Heart right ventricle (tissue), 16 donors: ENCODE measurements around the gene CEP112. TPM values are rescaled to one million over a fixed set of nuclear protein-coding genes. Genes with fewer than 3 reads are reported as not detected.

Experiments used
- ATAC-seq, 8 donors: fragments of 200-7000 bp; cut with Tn5 transposase; one replicate each; pipeline ENCODE4 v1.9.1; 2020; ENCODE audit warnings: mild to moderate bottlenecking in 8 of 8, moderate library complexity in 8 of 8, moderate number of reproducible peaks in 1 of 8
- DNase-seq, 2 donors: peaks; one replicate each; pipeline ENCODE4 v3.0.0-alpha.2; 2020
- H3K27ac ChIP-seq, 10 donors: fragments of 200-600 bp; sonication (generic) in 2 of 10; one replicate each; pipeline versions ENCODE4 v1.5.0 to v1.8.0; 2020 to 2022; ENCODE audit warnings: mild to moderate bottlenecking in 3 of 10
- H3K27me3 ChIP-seq, 7 donors: fragments of 200-600 bp; one replicate each; pipeline ENCODE4 v1.8.0; 2021 to 2022; ENCODE audit warnings: mild to moderate bottlenecking in 2 of 7
- H3K36me3 ChIP-seq, 9 donors: fragments of 200-600 bp; sonication (generic) in 1 of 9; one replicate each; pipeline versions ENCODE4 v1.5.0 to v1.8.0; 2020 to 2022; ENCODE audit warnings: mild to moderate bottlenecking in 2 of 9
- H3K4me1 ChIP-seq, 9 donors: fragments of 200-600 bp; sonication (generic) in 1 of 9; one replicate each; pipeline versions ENCODE4 v1.5.0 to v1.8.0; 2020 to 2022; ENCODE audit warnings: mild to moderate bottlenecking in 4 of 9
- H3K4me3 ChIP-seq, 10 donors: fragments of 200-600 bp; sonication (generic) in 2 of 10; one replicate each; pipeline versions ENCODE4 v1.5.0 to v1.8.0; 2020 to 2022; ENCODE audit warnings: mild to moderate bottlenecking in 7 of 10, moderate library complexity in 2 of 10
- H3K9me3 ChIP-seq, 11 donors: fragments of 200-600 bp in 10 of 11; sonication (generic) in 2 of 11; one replicate each; pipeline versions ENCODE4 v1.5.0 to v1.8.0; 2013 to 2022; ENCODE audit warnings: mild to moderate bottlenecking in 2 of 11, control low read depth in 1 of 11, moderate library complexity in 1 of 11
- WGBS, 2 donors: extraction: QIAGEN DNeasy Blood & Tissue Kit; methylation state at CpG; one replicate each; pipeline ENCODE4 v1.1.7; 2013; ENCODE audit warnings: inconsistent platforms in 1 of 2; 5-methylcytosine and 5-hydroxymethylcytosine counted together
- intact Hi-C, 10 donors: fragments of 100-400 bp; cut with DNase I; formaldehyde crosslinking; loops; one replicate each; pipeline versions ENCODE4 v1.11.1 to v1.14.2; 2022
- polyA plus RNA-seq, 2 donors: library from polyadenylated mRNA; stranded (reverse); fragments of 200-250 nt; gene quantifications; one replicate each; pipeline ENCODE4 v1.2.3, GENCODE V29; 2013
- total RNA-seq, 10 donors: library from RNA; stranded (reverse); fragmentation: NEBNext Ultra II Directional in 3 of 10; extraction: Animal tissue kit (Norgen Biotek cat#: 25700) in 3 of 10; gene quantifications; one replicate each; pipeline versions ENCODE4 v1.2.1 to v1.2.4, GENCODE V29; 2021 to 2023
- TF ChIP-seq, protein P1 (sequence below), 9 donors: fragments of 200-600 bp; sonication (generic) in 2 of 9; IDR thresholded peaks; one replicate each; pipeline versions ENCODE4 v1.5.0 to v1.8.0; 2021 to 2022; ENCODE audit warnings: antibody characterized with exemption in 9 of 9, mild to moderate bottlenecking in 5 of 9, moderate library complexity in 1 of 9
- donor health status: Arrhythmogenic right ventricular cardiomyopathy.
- donor health status: ischemic (EF 13 %, LVEDD 7.1; RV severe dilation, severe dysfunction).
- donor health status: healthy with polysubstance abuse.
- donor health status: DM: no; HTN: yes; CAD: no.
- donor health status: DM: no; HTN: no; CAD: no.
- donor health status: ischemic (EF 25% LVEDD 6.9; RV normal size, moderate dysfunction).
- donor health status: ischemic (EF 25% LVEDD 5.7; RV mildly dilated, moderate dysfunction).
- donor health status: healthy.
- donor health status: DM: yes; HTN: yes; CAD: no.
- donor health status: Ischemic cardiomyopathy.
- donor health status: ischemic (EF 35%, LVEDD 5.7; RV mildly dilated, moderate dysfunction).
- donor health status: nonischemic (EF 11% LVEDD 7.7; RV severe dilation, severe dysfunction).
- donor health status: DM: yes; HTN: yes; CAD: no.
- donor health status: PGD.
- donor health status: ischemic (EF 29% LVEDD 5.4; RV normal size, mild dysfunction).
- donor health status: nonischemic (EF 23%, LVEDD 6.1; RV moderate dilation, normal function).

CEP112 gene
- total and polyA plus RNA-seq, 12 donors: 6.7 to 30.0 (median 16.3) TPM

GRCh38 chr17:65857718-65858117 is 334.2 kb downstream of the CEP112 start:
- H3K27me3 ChIP-seq: no peaks in the 10 kb centered on the region
- 95 to 100% methylated on average over 2 of the region's 2 CpGs for WGBS, 2 donors
- ATAC-seq (no peak), DNase-seq (no peak)
- peaks cover 0 to 3% (median 0%) of the 10 kb centered on the region in 9 donors for H3K4me1 ChIP-seq
- H3K4me3 ChIP-seq: no peak overlapping the region
- H3K36me3 ChIP-seq: no peaks in the 10 kb centered on the region
- H3K27ac ChIP-seq: no peak overlapping the region
- TF ChIP-seq, protein P1, sequence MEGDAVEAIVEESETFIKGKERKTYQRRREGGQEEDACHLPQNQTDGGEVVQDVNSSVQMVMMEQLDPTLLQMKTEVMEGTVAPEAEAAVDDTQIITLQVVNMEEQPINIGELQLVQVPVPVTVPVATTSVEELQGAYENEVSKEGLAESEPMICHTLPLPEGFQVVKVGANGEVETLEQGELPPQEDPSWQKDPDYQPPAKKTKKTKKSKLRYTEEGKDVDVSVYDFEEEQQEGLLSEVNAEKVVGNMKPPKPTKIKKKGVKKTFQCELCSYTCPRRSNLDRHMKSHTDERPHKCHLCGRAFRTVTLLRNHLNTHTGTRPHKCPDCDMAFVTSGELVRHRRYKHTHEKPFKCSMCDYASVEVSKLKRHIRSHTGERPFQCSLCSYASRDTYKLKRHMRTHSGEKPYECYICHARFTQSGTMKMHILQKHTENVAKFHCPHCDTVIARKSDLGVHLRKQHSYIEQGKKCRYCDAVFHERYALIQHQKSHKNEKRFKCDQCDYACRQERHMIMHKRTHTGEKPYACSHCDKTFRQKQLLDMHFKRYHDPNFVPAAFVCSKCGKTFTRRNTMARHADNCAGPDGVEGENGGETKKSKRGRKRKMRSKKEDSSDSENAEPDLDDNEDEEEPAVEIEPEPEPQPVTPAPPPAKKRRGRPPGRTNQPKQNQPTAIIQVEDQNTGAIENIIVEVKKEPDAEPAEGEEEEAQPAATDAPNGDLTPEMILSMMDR (IDR thresholded peaks at IDR 0.05): no peak
- H3K9me3 ChIP-seq: no peaks in the 10 kb centered on the region
- intact Hi-C loops: no loop called here

GRCh38 chr17:65856865-65857264 is 335.1 kb downstream of the CEP112 start:
- Histone ChIP-seq H3K36me3 (no peaks in the 10 kb centered on the region), H3K27me3 (no peaks in the 10 kb centered on the region), H3K4me1 (peaks cover 0 to 3% (median 0%) of the 10 kb centered on the region in 9 donors), H3K27ac (no peak overlapping the region), H3K4me3 (no peak overlapping the region), H3K9me3 (no peaks in the 10 kb centered on the region)
- intact Hi-C loops: no loop called here
- 98 to 99% methylated on average over 2 of the region's 2 CpGs for WGBS, 2 donors
- TF ChIP-seq, protein P1 (IDR thresholded peaks at IDR 0.05): no peak
- ATAC-seq (no peak), DNase-seq (no peak)

DNA sequence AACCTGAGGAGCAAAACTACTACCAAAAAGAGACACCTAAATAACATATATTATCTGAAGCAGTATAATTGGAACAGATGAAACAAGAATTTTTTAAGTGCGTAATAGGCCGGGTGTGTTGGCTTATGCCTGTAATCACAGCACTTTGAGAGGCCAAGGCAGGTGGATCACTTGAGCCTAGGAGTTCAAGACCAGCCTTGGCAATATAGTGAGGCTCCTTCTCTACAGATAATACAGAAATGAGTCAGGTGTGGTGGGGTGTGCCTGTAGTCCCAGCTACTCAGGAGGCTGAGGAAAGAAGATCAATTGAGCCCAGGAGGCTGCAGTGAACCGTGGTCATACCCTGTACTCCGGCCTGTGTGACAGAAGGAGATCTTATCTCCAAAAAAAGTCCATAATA is 336.3 kb downstream of the CEP112 start:
- H3K4me1 ChIP-seq: peaks cover 0 to 7% (median 0%) of the 10 kb centered on the region in 9 donors
- H3K36me3 ChIP-seq: no peaks in the 10 kb centered on the region
- ATAC-seq (no peak), DNase-seq (no peak)
- intact Hi-C loops: no loop called here
- H3K27me3 ChIP-seq: no peaks in the 10 kb centered on the region
- H3K27ac ChIP-seq: no peak overlapping the region
- no peak overlapping the region for H3K4me3 ChIP-seq
- TF ChIP-seq, protein P1 (IDR thresholded peaks at IDR 0.05): no peak
- WGBS, 2 donors: 94 to 99% methylated on average over 4 of the region's 4 CpGs
- H3K9me3 ChIP-seq: no peaks in the 10 kb centered on the region

DNA sequence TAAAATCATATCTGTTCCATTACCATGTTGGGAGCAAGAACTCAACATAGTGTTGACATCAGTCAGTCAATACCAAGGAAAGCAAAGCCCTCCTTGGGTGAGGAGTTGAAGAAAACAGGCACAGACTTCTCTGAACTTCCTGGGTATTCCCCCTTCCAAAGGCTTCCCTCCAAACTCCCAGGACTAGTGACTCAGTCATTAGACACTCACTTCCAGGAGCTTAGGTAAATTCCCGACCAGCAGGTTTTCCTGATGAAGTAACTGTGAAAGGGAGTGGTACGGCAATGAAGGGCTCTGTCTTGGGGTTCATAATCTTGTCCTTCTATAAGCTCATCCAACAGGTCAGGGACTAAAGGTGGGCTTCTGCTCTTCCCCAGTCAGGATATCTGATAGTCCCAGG is 336.7 kb downstream of the CEP112 start:
- H3K9me3 ChIP-seq: no peaks in the 10 kb centered on the region
- TF ChIP-seq, protein P1 (IDR thresholded peaks at IDR 0.05): no peak
- no peaks in the 10 kb centered on the region for H3K27me3 ChIP-seq
- no peak overlapping the region for H3K27ac ChIP-seq
- ATAC-seq: no peak
- WGBS, 2 donors: 90 to 98% methylated on average over 2 of the region's 2 CpGs
- no peak for DNase-seq
- H3K4me3 ChIP-seq: no peak overlapping the region
- intact Hi-C loops: no loop called here
- H3K4me1 ChIP-seq: peaks cover 0 to 9% (median 0%) of the 10 kb centered on the region in 9 donors
- no peaks in the 10 kb centered on the region for H3K36me3 ChIP-seq
